ENCODE results near the gene TAL1. TPM values are rescaled to one million over a fixed set of nuclear protein-coding genes. Genes with fewer than 3 reads are reported as not detected.

TAL1 gene
- total and polyA plus RNA-seq, 2 of the 13 experiments (the other 11 are each of a cell fraction or from before 2014, with no cell fraction given), result 0.05 TPM; not detected in 1

DNA sequence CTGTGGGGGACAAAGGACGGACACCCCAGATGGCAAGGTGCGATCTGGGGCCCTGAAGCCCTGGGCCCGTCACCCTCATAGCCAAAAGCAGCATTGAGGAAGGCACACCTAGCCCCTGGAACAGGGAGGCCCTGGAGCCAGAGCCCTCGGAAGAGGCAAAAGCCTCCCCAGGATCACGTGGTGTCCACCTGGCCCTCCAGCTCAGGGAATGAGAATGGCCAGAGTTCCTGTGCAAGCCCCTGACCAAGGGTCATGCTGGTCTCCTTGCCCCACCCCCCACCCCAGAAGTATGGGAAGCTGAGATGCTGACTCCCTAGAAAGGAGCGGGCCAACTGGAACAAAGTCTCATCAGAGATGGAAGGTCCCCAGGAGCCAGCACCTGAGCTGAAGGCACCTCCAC, 41.2 kb downstream of the TAL1 start:
- POLR2A ChIA-PET, result interaction anchor here (8.3 kb wide), 1 partner anchor 10 kb away, joined by 168 read pairs; no protein-coding TSS in a partner anchor
- DNase-seq (ENCODE audit: low spot score), result no peak
- WGBS (ENCODE audit: low lambda C conversion rate), result 76% methylated on average over 3 of the region's 6 CpGs
- TF ChIP-seq, protein P1, sequence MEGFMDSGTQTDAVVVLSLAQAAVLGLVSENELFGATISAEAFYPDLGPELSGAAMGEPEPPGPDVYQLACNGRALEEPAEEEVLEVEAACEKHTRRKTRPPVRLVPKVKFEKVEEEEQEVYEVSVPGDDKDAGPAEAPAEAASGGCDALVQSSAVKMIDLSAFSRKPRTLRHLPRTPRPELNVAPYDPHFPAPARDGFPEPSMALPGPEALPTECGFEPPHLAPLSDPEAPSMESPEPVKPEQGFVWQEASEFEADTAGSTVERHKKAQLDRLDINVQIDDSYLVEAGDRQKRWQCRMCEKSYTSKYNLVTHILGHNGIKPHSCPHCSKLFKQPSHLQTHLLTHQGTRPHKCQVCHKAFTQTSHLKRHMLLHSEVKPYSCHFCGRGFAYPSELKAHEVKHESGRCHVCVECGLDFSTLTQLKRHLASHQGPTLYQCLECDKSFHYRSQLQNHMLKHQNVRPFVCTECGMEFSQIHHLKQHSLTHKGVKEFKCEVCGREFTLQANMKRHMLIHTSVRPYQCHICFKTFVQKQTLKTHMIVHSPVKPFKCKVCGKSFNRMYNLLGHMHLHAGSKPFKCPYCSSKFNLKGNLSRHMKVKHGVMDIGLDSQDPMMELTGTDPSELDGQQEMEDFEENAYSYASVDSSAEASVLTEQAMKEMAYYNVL (CRISPR knock-in tag; IDR thresholded peaks at IDR 0.05; ENCODE audit: borderline replicate concordance), result 0 out of 2 replicates have a peak, but pooled peaks have one; percentile 12
- 0 out of 2 replicates have a peak, but pooled peaks have one; percentile 47 for TF ChIP-seq ZBTB38 (CRISPR knock-in tag; IDR thresholded peaks at IDR 0.05)
- no peak for TF ChIP-seq ZNF12 (CRISPR knock-in tag; IDR thresholded peaks at IDR 0.05)
- peak; percentile 26; the same call in 1 of the 2 replicates for TF ChIP-seq ZNF598 (CRISPR knock-in tag; IDR thresholded peaks at IDR 0.05; ENCODE audit: borderline replicate concordance)
- TF ChIP-seq, protein P2, sequence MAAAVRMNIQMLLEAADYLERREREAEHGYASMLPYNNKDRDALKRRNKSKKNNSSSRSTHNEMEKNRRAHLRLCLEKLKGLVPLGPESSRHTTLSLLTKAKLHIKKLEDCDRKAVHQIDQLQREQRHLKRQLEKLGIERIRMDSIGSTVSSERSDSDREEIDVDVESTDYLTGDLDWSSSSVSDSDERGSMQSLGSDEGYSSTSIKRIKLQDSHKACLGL (CRISPR knock-in tag; IDR thresholded peaks at IDR 0.05), result 0 out of 2 replicates have a peak, but pooled peaks have one; percentile 51
- TF ChIP-seq CAMTA2 (CRISPR knock-in tag; IDR thresholded peaks at IDR 0.05; ENCODE audit: borderline replicate concordance), result 0 out of 2 replicates have a peak, but pooled peaks have one; percentile 46
- peak; percentile 39; the same call in 1 of the 2 replicates for TF ChIP-seq MTA1 (CRISPR knock-in tag; IDR thresholded peaks at IDR 0.05; ENCODE audit: borderline replicate concordance)
- TF ChIP-seq, protein P3, sequence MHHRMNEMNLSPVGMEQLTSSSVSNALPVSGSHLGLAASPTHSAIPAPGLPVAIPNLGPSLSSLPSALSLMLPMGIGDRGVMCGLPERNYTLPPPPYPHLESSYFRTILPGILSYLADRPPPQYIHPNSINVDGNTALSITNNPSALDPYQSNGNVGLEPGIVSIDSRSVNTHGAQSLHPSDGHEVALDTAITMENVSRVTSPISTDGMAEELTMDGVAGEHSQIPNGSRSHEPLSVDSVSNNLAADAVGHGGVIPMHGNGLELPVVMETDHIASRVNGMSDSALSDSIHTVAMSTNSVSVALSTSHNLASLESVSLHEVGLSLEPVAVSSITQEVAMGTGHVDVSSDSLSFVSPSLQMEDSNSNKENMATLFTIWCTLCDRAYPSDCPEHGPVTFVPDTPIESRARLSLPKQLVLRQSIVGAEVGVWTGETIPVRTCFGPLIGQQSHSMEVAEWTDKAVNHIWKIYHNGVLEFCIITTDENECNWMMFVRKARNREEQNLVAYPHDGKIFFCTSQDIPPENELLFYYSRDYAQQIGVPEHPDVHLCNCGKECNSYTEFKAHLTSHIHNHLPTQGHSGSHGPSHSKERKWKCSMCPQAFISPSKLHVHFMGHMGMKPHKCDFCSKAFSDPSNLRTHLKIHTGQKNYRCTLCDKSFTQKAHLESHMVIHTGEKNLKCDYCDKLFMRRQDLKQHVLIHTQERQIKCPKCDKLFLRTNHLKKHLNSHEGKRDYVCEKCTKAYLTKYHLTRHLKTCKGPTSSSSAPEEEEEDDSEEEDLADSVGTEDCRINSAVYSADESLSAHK (CRISPR knock-in tag; IDR thresholded peaks at IDR 0.05; ENCODE audit: borderline replicate concordance), result no peak
- TF ChIP-seq ZNF343 (CRISPR knock-in tag; IDR thresholded peaks at IDR 0.05), result 0 out of 2 replicates have a peak, but pooled peaks have one; percentile 38
- TF ChIP-seq, protein P4, sequence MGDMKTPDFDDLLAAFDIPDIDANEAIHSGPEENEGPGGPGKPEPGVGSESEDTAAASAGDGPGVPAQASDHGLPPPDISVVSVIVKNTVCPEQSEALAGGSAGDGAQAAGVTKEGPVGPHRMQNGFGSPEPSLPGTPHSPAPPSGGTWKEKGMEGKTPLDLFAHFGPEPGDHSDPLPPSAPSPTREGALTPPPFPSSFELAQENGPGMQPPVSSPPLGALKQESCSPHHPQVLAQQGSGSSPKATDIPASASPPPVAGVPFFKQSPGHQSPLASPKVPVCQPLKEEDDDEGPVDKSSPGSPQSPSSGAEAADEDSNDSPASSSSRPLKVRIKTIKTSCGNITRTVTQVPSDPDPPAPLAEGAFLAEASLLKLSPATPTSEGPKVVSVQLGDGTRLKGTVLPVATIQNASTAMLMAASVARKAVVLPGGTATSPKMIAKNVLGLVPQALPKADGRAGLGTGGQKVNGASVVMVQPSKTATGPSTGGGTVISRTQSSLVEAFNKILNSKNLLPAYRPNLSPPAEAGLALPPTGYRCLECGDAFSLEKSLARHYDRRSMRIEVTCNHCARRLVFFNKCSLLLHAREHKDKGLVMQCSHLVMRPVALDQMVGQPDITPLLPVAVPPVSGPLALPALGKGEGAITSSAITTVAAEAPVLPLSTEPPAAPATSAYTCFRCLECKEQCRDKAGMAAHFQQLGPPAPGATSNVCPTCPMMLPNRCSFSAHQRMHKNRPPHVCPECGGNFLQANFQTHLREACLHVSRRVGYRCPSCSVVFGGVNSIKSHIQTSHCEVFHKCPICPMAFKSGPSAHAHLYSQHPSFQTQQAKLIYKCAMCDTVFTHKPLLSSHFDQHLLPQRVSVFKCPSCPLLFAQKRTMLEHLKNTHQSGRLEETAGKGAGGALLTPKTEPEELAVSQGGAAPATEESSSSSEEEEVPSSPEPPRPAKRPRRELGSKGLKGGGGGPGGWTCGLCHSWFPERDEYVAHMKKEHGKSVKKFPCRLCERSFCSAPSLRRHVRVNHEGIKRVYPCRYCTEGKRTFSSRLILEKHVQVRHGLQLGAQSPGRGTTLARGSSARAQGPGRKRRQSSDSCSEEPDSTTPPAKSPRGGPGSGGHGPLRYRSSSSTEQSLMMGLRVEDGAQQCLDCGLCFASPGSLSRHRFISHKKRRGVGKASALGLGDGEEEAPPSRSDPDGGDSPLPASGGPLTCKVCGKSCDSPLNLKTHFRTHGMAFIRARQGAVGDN (CRISPR knock-in tag; IDR thresholded peaks at IDR 0.05), result peak; percentile 81
- TF ChIP-seq KDM5B (CRISPR knock-in tag; IDR thresholded peaks at IDR 0.05; ENCODE audit: borderline replicate concordance), result peak; percentile 28; the same call in 1 of the 2 replicates
- TF ChIP-seq ZNF567 (CRISPR knock-in tag; IDR thresholded peaks at IDR 0.05; ENCODE audit: borderline replicate concordance), result 0 out of 2 replicates have a peak, but pooled peaks have one; percentile 21

More for the DNA sequence above, 41.2 kb downstream of the TAL1 start:
- Histone ChIP-seq H3K9ac (ENCODE audit: insufficient read depth, low read depth, low read length) (peak overlapping the region; percentile 27; the same call in 1 of the 2 replicates), H3K27ac (ENCODE audit: extremely low read length, insufficient read depth, low read length) (peak overlapping the region; percentile 92), H3K36me3 (replicated peaks in 1 of 2; ENCODE audit: control insufficient read depth in 1 of 2, insufficient read depth in 2 of 2, low read length in 2 of 2) (no peaks in the 10 kb centered on the region), H3K79me2 (ENCODE audit: insufficient read depth, low read length) (no peaks in the 10 kb centered on the region), H4K20me1 (ENCODE audit: insufficient read depth, low read length) (no peaks in the 10 kb centered on the region), H3K27me3 (ENCODE audit: control insufficient read depth in 1 of 2, insufficient read depth in 2 of 2, low read length in 2 of 2) (no peaks in the 10 kb centered on the region), H3K4me1 (ENCODE audit: insufficient read depth, low read length) (peaks cover 93% of the 10 kb centered on the region), H2AFZ (ENCODE audit: low read length) (no peak overlapping the region), H3K4me2 (ENCODE audit: low read depth, low read length) (peak overlapping the region; percentile 79), H3K4me3 (replicated peaks in 1 of 3; ENCODE audit: insufficient read depth in 1 of 3, low read depth in 2 of 3, low read length in 3 of 3) (peak overlapping the region in 1 of 3 experiments; percentile 66; a peak in 1 of 6 replicates), H3K9me3 (ENCODE audit: low read length) (no peaks in the 10 kb centered on the region)
- CTCF ChIA-PET (ENCODE audit: low intra/inter-chr PET ratio, low total read pairs), result interaction anchor here (3.9 kb wide), 1 partner anchor 73 kb away, joined by 28 read pairs; no protein-coding TSS in a partner anchor
- BruUV-seq (replicated peaks), result no TSS peak
- ATAC-seq, result no peak
- in situ Hi-C loops (cut with HindIII; ENCODE audit: extremely low pct_ligation_motif_present, low pct_unique_long_range_greater_than_20kb) (loop anchor here (5.0 to 25.0 kb wide), 2 partner anchors 71 to 521 kb away; no protein-coding TSS in a partner anchor), intact Hi-C loops (cut with micrococcal nuclease; ENCODE audit: unreplicated experiment) (loop anchor here (5.0 kb wide), 1 partner anchor 231 kb away; no protein-coding TSS in a partner anchor)
- no peak for FAIRE-seq
